GM12892 (cell line): ENCODE data around the gene CAMK1D.
"Not testable (repeated sequence)": the region's sequence is repeated elsewhere in the genome, so short reads cannot be mapped to it uniquely, and the experiment has no call there.

Source experiments
- DNase-seq: peaks from one replicate; pipeline ENCODE4 v3.0.0; 2011; ENCODE audit not compliant: insufficient read length
- FAIRE-seq: peaks from 2 replicates; lab custom pipeline; 2011; peaks lifted over from hg19 to GRCh38; lab: Jason Lieb, UNC
- POLR2A ChIP-seq: IDR thresholded peaks from 2 replicates; pipeline ENCODE4 v1.6.1; 2011; ENCODE audit warnings: low read depth, low read length, control low read depth
- POLR2AphosphoS5 ChIP-seq: IDR thresholded peaks from 2 replicates; pipeline ENCODE4 v1.6.1; 2011; ENCODE audit warnings: low read depth, low read length, control low read depth
- TAF1 ChIP-seq: IDR thresholded peaks from 2 replicates; pipeline ENCODE4 v1.6.1; 2011; ENCODE audit warnings: low read depth, mild to moderate bottlenecking, control low read depth, low read length, borderline replicate concordance

CAMK1D gene

GRCh38 chr10:12801214-12802087, 452.1 kb downstream of the CAMK1D start:
- FAIRE-seq: no peak
- DNase-seq: no peak
- TF ChIP-seq TAF1 (no peak), POLR2AphosphoS5 (no peak), POLR2A (no peak)

DNA sequence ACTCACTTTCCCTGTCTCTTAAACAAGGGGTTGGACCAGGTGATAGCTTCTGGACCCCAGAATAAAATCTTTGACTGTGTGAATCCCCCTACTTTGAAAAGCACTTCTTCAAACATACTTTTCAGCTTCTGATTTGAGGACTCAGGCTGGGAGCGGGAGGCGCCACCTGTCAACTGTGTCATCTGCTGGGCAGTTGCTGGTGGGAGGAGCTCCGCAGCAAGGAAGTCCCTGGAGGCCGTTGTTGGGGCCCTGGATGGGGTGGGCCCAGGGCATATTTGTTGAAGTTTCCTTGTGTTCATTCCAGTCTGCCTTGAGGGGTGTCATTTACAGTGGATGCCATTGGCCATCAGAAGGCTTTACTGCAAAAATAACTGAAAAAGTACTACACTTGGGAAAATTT, 454.4 kb downstream of the CAMK1D start:
- DNase-seq (no peak), FAIRE-seq (no peak)
- no peak for TF ChIP-seq POLR2A
- no peak for TF ChIP-seq TAF1
- no peak for TF ChIP-seq POLR2AphosphoS5

DNA sequence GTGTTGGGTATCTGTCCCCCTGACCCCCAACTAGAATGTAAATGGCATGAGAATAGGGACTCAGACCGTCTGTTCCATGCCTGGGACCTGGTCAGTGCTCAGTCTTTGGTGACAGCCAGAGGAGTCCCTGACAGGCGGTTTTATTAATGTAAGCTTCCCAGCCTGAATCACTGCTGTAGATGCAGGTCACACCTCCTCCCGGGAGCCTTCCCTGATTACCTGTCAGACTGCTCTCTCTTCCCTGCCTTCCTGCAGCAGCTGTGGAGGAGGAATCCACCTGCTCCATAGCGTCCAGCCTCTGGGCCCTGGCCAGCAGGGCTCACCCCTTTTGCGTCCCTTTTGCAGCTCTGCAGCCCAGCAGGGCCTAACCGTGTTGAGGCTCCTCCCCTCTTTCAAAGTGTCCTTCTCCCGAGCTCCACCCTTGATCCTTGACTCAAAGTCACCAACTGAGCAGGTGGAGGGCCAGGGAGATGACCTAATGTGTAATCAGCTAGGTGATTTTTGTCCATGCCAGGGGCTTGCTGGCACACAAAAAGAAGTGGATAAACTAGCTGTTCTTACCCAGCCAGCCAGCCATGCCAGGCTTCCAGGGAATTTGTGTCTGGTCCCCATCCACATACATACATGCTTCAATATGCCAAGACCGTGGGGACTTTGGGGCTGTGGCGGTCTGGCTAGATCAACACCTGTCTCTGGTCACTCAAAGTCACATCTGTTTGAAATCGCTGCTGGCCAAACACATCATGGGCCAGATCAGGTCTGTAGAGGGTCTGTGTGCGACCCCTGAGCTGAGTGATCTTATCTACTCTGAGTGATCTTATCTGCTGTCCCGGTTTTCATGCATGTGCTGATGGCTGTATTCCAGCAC, 457.1 kb downstream of the CAMK1D start:
- TF ChIP-seq TAF1: no peak
- TF ChIP-seq POLR2AphosphoS5: no peak
- no peak for TF ChIP-seq POLR2A
- FAIRE-seq (no peak), DNase-seq (no peak)

DNA sequence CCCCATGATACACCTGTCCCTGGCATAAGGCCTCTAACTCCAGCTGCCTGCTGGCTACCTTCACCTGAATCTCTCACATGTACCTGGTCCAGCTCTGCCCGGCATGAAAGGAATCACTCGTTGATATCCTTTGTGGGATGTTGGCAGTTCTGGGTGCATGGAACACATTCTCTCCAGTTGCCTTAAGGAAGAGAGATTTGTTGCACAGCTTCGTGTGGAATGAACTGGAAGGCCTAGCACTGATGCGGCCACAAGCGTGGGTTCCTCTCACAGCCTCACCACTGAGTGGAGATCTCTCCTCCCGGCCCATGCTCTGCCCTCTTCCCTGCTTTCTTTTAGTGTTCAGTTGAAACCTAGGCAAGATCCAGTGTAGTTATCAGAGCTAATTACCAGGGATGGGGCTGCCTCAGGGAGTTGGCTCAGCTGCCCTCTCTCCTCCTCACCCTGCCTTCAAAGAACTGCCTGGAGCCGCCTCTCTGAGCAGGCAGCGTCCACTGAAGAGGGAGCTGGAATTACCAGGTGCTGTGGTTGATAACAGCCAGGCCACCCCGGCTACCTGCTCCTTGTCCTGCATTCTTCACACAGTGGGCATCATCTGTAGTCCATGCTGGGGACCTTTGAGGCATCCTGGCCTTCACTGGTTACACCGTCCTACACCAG, 457.9 kb downstream of the CAMK1D start:
- no peak for FAIRE-seq
- DNase-seq: no peak
- TF ChIP-seq TAF1 (no peak), POLR2A (no peak), POLR2AphosphoS5 (no peak)

GRCh38 chr10:12808014-12808613, 458.8 kb downstream of the CAMK1D start:
- no peak for TF ChIP-seq POLR2A
- TF ChIP-seq TAF1: no peak
- no peak for TF ChIP-seq POLR2AphosphoS5
- FAIRE-seq: no peak

GRCh38 chr10:12810046-12810445, 460.7 kb downstream of the CAMK1D start:
- not testable (repeated sequence) for FAIRE-seq, DNase-seq

More at GRCh38 chr10:12808014-12808613, 458.8 kb downstream of the CAMK1D start:
- DNase-seq: no peak

DNA sequence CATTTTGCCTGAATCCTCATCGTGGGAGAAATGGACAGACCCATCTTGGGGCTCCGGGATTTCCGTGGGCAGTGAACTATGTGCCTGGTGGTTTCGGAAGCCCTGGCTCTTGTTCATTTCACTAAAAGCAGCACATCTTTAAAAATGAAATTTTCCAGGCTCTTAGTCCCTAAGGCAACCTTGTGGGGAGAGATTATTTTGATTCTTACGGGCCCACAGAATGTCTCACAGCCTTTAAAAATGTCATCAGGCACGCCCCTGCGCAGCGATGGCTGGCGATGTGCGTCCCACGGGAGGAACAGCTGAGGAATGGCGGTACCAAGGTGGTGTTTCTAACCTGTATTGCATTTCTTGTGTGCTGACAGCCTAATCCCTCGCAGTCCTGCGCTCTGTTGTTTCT, 462.5 kb downstream of the CAMK1D start:
- no peak for TF ChIP-seq TAF1
- TF ChIP-seq POLR2AphosphoS5: no peak
- TF ChIP-seq POLR2A: no peak
- FAIRE-seq: no peak
- no peak for DNase-seq

DNA sequence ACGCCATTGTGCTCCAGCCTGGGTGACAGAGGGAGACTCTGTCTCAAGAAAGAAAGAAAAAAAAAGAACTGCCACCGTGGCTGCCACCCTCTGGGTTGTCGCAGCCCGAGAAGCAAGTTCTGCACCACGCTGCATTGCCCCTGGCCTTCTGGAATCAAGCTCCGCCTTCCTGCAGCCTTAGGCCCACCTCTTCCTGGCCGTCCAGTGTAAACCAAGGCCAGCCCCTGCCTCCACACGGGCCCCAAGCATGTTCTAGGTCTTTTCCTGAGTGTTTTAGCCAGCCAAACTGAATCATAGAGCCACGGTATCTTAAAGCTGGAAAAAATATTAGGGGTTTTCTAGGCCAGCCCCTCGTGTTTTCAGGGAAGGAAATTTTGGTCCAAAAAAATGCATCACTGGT, 463.2 kb downstream of the CAMK1D start:
- DNase-seq: no peak
- no peak for TF ChIP-seq POLR2AphosphoS5
- FAIRE-seq: no peak

- FAIRE-seq: no peak
- no peak for DNase-seq
- no peak for TF ChIP-seq TAF1
- TF ChIP-seq POLR2A: no peak
- TF ChIP-seq POLR2AphosphoS5: no peak
Measured at GRCh38 chr10:12814166-12814565, 464.8 kb downstream of the CAMK1D start.

- DNase-seq (no peak), FAIRE-seq (no peak)
- TF ChIP-seq TAF1 (no peak), POLR2A (no peak), POLR2AphosphoS5 (no peak)
Measured at GRCh38 chr10:12819071-12819470, 469.7 kb downstream of the CAMK1D start.

DNA sequence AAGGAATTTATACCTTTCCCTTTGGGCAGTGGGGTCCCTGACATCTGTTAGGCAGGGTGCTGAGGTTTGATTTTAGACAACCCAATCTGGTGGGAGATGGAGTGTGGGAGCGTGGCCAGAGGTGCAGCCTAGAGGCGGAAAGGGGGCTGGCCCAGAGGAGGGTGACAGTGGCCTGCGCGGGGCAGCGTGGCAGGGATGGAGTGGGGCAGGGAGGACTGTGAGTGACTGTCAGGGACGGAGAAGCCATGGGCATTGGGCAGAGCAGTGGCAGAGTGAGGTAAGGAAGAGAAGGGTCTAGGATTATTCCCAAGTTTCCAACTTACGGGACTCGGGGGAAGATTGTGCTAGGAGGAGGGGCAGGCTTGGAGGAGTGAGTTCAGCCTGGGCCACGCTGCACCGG, 470.3 kb downstream of the CAMK1D start:
- no peak for DNase-seq
- TF ChIP-seq POLR2AphosphoS5: no peak
- TF ChIP-seq TAF1: no peak
- no peak for TF ChIP-seq POLR2A
- FAIRE-seq: no peak
